SK-N-SH treated with all-trans-retinoic acid at 6 μM for 48 hours (cell line): Measurements from ENCODE around the gene WDR54.
"Not testable (repeated sequence)": the region's sequence is repeated elsewhere in the genome, so short reads cannot be mapped to it uniquely, and the experiment has no call there.

ENCODE experiments used
- ATAC-seq: fragments of 200-7000 bp; cut with Tn5 transposase; 3 replicates; pipeline ENCODE4 v1.9.1; 2020; ENCODE audit warnings: mild to moderate bottlenecking, moderate library complexity
- GLIS3 ChIP-seq: fragments of 250-450 bp; sonication (Bioruptor Pico); IDR thresholded peaks from 2 replicates; pipeline ENCODE4 v1.5.0; 2020; ENCODE audit warnings: mild to moderate bottlenecking, moderate library complexity
- ISL1 ChIP-seq: fragments of 250-450 bp; sonication (Bioruptor Pico); IDR thresholded peaks from 2 replicates; pipeline ENCODE4 v2.1.2; 2022; ENCODE audit warnings: mild to moderate bottlenecking, moderate library complexity
- PPARA ChIP-seq: fragments of 250-450 bp; sonication (Bioruptor Pico); IDR thresholded peaks from 2 replicates; pipeline ENCODE4 v1.5.0; 2020; ENCODE audit warnings: mild to moderate bottlenecking, borderline replicate concordance
- RARB ChIP-seq: fragments of 250-450 bp; sonication (Bioruptor Pico); IDR thresholded peaks from 2 replicates; pipeline ENCODE4 v1.8.0; 2021; ENCODE audit warnings: mild to moderate bottlenecking, moderate library complexity
- SNAI2 ChIP-seq: fragments of 250-450 bp; sonication (Bioruptor Pico); IDR thresholded peaks from 2 replicates; pipeline ENCODE4 v1.5.0; 2020; ENCODE audit warnings: mild to moderate bottlenecking, moderate library complexity
- TCF4 ChIP-seq: fragments of 250-450 bp; sonication (Bioruptor Pico); IDR thresholded peaks from 2 replicates; pipeline ENCODE4 v1.8.0; 2021; ENCODE audit warnings: mild to moderate bottlenecking, moderate library complexity, borderline replicate concordance
- TOX ChIP-seq: fragments of 250-450 bp; sonication (Bioruptor Pico); IDR thresholded peaks from 2 replicates; pipeline ENCODE4 v1.8.0; 2021; ENCODE audit warnings: mild to moderate bottlenecking, moderate library complexity, borderline replicate concordance
- ZC3H10 ChIP-seq: fragments of 250-450 bp; sonication (Bioruptor Pico); IDR thresholded peaks from 2 replicates; pipeline ENCODE4 v1.5.1; 2021; ENCODE audit warnings: mild to moderate bottlenecking, moderate library complexity
- ZFP30 ChIP-seq: fragments of 450-650 bp; formaldehyde crosslinking; IDR thresholded peaks from 2 replicates; pipeline ENCODE4 v1.5.0; 2022; ENCODE audit warnings: mild to moderate bottlenecking, moderate library complexity
- ZNF565 ChIP-seq: fragments of 450-650 bp; formaldehyde crosslinking; conservative IDR thresholded peaks from 2 replicates; pipeline ENCODE4 v1.5.0; 2020; ENCODE audit warnings: low read depth, mild to moderate bottlenecking, moderate library complexity
- ZNF70 ChIP-seq: fragments of 450-650 bp; formaldehyde crosslinking; IDR thresholded peaks from 2 replicates; pipeline ENCODE4 v1.5.0; 2020; ENCODE audit warnings: mild to moderate bottlenecking, moderate library complexity
- ZNF8 ChIP-seq: fragments of 450-650 bp; formaldehyde crosslinking; IDR thresholded peaks from 2 replicates; pipeline ENCODE4 v1.5.0; 2020; ENCODE audit warnings: mild to moderate bottlenecking, moderate library complexity
- TF ChIP-seq, protein P1 (sequence below): fragments of 250-450 bp; sonication (Bioruptor Pico); IDR thresholded peaks from 2 replicates; pipeline ENCODE4 v1.5.0; 2020; ENCODE audit warnings: mild to moderate bottlenecking, moderate library complexity
- TF ChIP-seq, protein P2 (sequence below): fragments of 250-450 bp; sonication (Bioruptor Pico); IDR thresholded peaks from 2 replicates; pipeline ENCODE4 v1.5.1; 2020; ENCODE audit warnings: low read depth, mild to moderate bottlenecking, moderate library complexity
- TF ChIP-seq, protein P3 (sequence below): fragments of 250-450 bp; sonication (Bioruptor Pico); IDR thresholded peaks from 2 replicates; pipeline ENCODE4 v1.5.1; 2021; ENCODE audit warnings: mild to moderate bottlenecking, moderate library complexity

Gene WDR54

DNA sequence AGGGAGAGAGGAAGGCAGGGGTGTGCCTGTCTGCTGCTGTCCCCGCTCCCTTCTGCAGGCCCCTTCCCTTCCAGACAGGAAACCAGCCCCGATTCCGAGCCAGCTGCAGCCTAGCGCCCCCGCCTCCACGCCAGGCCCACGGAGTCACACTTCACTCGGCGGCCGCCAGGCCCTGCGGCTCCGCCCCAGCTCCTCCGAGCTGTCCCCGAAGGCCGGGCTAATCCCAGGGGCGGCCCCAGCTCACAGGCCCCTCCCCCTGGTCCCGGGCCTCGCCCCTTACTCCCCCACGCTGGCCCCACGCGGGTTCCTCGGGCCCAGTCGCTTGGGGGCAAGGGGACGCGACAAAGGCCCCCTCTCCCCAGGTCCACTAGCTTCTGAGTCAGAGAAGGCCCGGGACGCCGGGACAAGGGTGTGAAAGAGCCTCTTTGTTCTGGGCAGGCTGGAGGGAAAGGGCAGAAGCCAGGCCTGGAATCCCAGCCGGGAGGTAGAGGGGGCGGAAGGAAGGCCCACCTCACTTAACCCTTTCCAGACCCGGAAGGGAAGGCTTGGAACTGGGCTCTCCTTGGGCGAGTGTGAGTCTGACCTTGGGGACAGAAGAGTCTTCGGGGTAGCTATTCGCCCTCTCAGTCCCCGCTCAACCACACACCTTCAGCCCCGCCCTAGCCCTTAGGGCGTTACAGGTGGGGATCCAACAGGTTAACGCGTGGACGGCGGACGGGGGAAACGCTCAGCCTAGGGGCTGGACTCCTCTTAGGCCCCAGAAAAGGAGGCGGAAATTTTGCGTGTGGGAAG lies 19.0 kb downstream of the WDR54 start:
- TF ChIP-seq, protein P1, sequence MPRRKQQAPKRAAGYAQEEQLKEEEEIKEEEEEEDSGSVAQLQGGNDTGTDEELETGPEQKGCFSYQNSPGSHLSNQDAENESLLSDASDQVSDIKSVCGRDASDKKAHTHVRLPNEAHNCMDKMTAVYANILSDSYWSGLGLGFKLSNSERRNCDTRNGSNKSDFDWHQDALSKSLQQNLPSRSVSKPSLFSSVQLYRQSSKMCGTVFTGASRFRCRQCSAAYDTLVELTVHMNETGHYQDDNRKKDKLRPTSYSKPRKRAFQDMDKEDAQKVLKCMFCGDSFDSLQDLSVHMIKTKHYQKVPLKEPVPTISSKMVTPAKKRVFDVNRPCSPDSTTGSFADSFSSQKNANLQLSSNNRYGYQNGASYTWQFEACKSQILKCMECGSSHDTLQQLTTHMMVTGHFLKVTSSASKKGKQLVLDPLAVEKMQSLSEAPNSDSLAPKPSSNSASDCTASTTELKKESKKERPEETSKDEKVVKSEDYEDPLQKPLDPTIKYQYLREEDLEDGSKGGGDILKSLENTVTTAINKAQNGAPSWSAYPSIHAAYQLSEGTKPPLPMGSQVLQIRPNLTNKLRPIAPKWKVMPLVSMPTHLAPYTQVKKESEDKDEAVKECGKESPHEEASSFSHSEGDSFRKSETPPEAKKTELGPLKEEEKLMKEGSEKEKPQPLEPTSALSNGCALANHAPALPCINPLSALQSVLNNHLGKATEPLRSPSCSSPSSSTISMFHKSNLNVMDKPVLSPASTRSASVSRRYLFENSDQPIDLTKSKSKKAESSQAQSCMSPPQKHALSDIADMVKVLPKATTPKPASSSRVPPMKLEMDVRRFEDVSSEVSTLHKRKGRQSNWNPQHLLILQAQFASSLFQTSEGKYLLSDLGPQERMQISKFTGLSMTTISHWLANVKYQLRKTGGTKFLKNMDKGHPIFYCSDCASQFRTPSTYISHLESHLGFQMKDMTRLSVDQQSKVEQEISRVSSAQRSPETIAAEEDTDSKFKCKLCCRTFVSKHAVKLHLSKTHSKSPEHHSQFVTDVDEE (CRISPR knock-in tag): 0 out of 2 replicates have a peak, but pooled peaks have one; percentile 23
- TF ChIP-seq ISL1 (CRISPR knock-in tag): no peak
- ATAC-seq: peak; percentile 98

DNA sequence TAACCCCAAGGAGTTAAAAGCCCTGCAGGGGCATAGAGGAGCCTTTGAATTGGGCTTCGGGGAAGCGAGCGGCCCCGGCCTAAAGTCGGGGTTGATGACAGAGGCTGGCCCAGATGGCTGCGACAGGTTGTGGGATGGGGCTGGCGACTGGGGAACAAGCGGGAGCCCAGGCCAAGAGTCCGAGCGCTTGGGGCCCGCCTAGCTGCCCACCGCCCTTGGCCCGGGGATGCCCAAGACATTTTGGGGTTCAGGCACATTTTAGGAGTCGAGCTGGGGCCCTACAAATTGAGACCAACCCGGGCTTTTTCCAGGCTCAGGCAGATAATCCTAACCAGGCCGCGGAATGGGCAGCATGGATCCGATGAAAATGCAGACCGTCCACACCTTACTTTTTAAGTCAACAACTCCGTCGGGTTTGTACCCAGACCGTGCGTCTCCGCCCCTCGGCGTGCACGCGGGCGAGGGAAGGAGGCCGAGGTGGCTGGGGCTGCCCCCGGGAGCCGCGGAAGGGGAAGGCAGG lies 19.7 kb downstream of the WDR54 start:
- no peak for ATAC-seq
- TF ChIP-seq, protein P2, sequence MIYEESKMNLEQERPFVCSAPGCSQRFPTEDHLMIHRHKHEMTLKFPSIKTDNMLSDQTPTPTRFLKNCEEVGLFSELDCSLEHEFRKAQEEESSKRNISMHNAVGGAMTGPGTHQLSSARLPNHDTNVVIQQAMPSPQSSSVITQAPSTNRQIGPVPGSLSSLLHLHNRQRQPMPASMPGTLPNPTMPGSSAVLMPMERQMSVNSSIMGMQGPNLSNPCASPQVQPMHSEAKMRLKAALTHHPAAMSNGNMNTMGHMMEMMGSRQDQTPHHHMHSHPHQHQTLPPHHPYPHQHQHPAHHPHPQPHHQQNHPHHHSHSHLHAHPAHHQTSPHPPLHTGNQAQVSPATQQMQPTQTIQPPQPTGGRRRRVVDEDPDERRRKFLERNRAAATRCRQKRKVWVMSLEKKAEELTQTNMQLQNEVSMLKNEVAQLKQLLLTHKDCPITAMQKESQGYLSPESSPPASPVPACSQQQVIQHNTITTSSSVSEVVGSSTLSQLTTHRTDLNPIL: no peak
- TF ChIP-seq PPARA (CRISPR knock-in tag): no peak

DNA sequence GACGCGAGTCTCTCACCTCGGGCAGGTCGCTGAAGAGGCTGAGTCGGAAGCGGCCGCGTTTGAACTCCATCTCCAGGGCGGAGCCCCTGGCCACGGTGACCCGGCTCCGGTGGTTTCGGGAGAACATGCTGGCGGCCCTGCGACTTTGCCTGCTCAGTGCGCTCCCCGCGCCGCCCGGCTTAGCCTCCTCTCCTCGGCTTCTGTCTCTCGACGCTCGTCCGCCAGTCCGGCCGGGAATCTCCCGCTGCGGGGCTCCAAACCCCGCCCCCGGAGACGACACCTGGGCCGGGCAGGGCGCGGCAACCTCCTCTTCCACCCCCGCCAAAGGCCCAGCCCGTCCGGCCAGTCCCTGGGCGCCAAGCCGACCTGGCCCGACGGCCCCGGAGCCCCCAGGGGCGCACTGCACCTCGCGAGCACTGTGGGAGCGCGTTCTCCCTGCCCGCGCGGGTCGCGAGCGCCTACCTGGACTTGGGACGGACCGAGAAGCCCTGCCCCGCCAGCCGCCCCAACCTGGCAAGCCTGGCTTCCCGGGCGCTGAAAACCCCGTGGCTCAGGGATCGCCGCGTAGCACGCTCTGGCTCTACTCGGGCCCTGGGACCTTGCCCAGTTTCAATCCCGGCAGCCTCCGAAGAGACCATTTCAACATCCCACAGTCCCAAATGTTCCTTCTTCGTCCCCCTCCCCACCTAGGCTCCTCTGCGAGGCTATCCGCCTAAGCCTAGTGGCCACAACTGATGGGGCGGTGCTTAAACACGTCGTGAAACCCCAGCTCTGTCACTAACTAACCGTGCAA lies 20.4 kb downstream of the WDR54 start, which contains the start of gene RTKN:
TSS of gene RTKN (minus strand) at position 248 of the 793 bp plus-strand sequence. CDS start at position 127, 121 bp downstream.
- TF ChIP-seq SNAI2 (CRISPR knock-in tag) (no peak), ZFP30 (no peak), GLIS3 (CRISPR knock-in tag) (no peak), ZNF565 (CRISPR knock-in tag) (no peak), TOX (CRISPR knock-in tag) (no peak), ZC3H10 (CRISPR knock-in tag) (no peak), TCF4 (CRISPR knock-in tag) (no peak), PPARA (CRISPR knock-in tag) (no peak), ZNF70 (no peak), RARB (CRISPR knock-in tag) (no peak), ZNF8 (no peak)
- TF ChIP-seq, protein P3, sequence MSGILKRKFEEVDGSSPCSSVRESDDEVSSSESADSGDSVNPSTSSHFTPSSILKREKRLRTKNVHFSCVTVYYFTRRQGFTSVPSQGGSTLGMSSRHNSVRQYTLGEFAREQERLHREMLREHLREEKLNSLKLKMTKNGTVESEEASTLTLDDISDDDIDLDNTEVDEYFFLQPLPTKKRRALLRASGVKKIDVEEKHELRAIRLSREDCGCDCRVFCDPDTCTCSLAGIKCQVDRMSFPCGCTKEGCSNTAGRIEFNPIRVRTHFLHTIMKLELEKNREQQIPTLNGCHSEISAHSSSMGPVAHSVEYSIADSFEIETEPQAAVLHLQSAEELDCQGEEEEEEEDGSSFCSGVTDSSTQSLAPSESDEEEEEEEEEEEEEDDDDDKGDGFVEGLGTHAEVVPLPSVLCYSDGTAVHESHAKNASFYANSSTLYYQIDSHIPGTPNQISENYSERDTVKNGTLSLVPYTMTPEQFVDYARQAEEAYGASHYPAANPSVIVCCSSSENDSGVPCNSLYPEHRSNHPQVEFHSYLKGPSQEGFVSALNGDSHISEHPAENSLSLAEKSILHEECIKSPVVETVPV (CRISPR knock-in tag): no peak
- TF ChIP-seq, protein P2: no peak
- no peak for ATAC-seq

DNA sequence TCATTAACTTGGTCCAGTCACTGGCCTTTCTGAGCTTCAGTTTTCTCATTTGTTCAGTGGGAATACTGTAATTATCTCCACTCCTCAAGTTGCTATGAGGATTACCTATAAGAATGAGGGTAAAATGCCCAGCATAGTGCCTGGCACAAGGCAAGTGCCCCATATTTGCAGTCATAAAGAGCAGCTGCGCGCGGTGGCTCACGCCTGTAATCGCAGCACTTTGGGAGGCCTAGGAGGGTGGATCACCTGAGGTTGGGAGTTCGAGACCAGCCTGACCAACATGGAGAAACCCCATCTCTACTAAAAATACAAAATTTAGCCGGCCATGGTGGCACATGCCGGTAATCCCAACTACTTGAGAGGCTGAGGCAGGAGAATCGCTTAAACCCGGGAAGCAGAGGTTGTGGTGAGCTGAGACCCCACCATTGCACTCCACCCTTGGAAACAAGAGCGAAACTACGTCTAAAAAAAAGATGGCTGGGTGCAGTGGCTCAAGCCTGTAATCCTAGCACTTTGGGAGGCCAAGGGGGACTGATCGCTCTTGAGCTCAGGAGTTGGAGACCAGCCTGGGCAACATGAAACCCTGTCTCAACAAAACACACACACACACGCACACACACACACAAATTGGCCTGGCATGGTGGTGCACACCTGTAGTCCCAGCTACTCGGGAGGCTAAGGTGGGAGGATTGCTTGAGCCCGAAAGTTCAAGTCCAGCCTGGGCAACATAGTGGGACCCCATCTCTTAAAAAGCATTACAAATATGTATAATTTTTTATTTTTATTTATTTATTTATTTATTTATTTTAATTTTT lies 21.2 kb downstream of the WDR54 start:
- not testable (repeated sequence) for ATAC-seq
